Embryonic facial prominence (tissue), 1 donor: ENCODE measurements around the gene ALDH1B1.

Experiments used
- DNase-seq: peaks from one replicate; pipeline ENCODE4 v3.0.0-alpha.2; 2016; ENCODE audit errors: extremely low spot score

The ALDH1B1 gene

DNA sequence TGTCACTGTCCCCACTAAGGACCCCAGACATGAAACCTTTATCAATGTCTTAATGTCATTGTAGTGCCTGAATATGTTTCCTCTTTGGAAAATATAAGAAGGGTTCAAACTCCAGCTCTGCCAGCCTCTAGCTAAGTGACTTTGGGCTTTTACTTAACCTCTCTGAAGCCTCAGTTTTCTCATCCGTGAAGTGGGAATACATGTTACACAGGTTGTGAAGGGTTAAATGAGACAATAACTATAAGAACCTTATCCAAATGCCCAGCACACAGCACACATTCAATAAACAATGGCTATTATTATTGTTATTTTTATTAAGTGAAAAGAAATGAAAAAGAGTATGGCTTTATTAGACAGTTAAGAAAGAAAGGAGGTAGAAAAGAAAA, 47.4 kb downstream of the ALDH1B1 start:
- no peak for DNase-seq

DNA sequence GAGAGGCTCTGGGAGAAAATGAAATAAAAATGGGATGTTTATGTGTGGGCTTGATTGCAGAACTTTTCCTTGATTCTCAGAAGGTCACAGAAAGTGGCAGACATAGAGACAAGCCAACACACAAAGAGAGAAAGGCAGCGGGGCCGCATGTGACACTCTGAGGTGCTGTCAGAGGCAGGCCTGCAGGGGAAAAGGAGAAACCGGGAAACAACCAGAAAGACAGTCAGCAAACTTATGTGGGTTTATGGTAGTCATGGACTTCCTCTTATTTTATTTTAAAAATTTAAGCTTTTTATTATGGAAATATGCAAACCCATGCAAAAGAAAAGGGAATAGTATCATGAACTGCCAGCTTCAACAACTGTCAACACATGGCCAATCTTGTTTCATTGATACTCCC, 48.0 kb downstream of the ALDH1B1 start:
- DNase-seq: no peak

DNA sequence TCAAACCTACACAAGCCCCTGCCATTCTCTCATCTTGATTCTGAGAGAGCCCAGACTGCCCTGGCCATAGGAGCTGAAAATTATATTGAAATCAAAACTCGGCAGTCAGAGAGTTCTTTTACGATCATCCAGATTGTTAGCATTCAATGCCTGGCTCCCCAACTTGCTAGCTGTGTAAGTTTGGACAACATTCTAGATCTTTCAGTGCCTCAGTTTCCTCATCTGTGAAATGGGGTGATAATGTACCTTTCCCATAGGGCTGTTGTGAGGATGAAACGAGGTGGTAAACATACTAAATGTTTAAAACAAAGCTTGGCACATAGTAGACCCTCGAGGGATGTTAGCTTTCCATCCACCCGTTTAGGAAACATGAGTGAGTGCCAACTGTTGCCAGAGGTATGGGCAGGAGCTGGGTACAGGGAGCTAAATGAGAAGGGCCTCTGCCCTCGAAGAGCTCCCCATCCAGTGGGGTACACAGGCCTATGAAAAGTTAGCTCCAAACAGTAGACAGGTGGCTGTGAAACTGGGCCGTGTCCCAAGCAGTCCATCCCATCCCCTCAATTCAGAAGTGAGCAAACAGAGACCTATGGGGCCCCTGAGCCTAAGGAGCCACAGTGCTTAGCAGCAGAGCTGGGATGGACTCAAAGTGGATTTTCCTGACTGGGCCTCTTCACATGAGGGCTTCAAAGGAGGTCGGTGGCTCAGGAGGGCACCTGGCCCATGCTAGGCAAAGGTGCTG, 49.0 kb downstream of the ALDH1B1 start:
- no peak for DNase-seq

DNA sequence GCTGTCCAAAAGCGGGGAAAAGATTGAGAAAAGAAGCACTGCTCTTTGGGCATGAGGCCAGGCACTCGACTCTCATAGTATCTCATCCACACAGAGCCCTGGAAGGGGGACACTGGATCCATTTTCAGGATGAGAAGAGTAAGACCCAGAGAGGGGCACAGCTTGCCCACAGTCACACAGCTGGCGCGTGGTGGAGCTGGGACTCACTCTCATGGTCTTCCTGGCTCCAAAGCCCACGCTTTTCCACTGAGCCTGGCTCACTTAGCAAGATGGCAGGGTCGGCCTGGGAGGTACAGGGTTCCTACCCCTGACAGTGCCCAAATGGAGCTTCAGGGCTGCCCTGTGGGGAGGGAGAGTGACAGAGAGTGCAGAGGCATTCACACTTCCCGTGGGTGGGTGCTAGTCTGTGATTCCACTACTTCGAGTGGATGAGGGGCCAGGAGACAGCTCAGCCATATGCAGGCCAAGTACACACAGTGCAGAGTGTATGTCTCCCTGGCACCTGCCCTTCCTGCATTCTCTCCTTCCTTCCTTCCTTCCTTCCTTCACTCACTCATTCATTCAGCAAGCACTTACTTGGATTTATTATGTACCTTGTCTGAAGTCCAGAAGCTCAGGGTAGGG, 50.1 kb downstream of the ALDH1B1 start:
- no peak for DNase-seq

DNA sequence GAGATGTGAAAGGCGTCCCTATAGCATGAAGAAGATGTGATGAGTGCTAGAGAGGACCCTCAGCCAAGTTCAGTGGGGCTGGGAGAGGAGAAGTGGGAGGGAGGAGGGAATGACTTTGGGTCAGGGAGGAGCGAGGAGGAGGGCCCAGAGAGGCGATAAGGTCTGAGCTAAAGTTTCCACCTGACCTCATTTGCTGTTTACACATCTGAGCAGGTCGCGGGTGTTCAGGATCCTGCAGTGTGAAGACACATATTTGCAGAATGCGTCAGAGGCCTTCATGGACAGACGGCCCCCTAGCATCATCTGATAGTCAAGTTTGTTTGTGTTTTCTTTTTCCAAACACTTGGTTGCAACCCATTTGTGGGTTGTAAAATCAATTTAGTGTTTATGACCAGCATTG, 50.7 kb downstream of the ALDH1B1 start:
- DNase-seq: no peak

DNA sequence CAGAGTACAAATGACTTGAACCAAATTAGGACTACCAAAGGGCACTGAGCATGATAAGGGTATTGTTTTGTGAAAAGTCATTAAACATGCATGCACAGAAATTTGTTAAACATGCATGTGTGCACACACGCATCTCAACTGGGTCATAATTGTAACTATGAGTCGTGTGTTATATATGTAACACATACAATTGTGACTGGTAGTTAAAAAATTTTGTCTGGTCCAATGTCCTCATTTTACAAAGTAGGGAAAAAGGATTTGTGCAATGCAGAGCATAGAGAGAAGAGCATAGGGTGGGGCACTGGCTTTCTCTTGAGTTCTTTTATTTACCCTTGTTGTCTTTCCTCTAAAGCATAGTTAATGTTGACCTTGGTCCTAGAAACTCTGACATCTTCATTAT, 51.1 kb downstream of the ALDH1B1 start:
- no peak for DNase-seq

DNA sequence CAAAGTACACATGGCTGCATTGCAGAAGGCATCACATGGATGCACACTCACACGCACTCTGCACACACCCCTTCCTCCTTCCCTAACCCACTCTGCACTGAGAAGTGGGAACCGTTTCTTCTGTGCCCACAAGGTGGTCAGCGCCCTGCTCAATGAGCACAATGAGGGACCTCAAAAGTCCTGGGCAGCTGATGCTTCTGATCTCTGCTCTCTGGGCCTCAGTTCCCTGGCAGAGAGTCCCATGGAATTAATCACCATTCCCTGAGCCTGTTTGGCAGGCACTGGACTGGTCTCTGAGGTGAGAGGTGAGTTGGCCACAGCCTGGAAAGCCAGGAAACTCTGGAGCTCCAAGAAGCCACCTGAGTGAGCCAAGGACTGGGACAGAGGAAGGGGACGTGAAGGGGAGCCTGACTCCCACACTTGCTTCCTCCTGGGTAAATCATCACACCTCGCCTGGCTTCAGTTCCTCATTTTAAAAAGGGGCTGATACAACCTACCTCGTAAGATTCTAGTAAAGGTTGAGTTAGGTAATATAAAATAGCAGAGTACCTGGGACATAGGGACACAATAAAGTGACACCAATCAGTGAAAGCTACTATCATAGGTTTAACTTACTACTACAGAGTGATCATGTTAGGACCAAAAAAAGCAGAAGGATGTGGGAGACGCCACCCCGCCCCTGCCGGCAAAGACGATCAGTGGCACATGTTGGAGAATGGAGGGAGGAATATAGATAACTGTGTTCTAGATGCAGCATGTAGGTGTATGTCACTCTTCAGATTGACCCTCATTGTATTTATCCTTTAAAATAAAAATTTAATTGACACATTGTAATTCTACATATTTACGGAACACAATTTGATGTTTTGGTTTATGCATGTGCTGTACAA, 52.9 kb downstream of the ALDH1B1 start:
- no peak for DNase-seq

DNA sequence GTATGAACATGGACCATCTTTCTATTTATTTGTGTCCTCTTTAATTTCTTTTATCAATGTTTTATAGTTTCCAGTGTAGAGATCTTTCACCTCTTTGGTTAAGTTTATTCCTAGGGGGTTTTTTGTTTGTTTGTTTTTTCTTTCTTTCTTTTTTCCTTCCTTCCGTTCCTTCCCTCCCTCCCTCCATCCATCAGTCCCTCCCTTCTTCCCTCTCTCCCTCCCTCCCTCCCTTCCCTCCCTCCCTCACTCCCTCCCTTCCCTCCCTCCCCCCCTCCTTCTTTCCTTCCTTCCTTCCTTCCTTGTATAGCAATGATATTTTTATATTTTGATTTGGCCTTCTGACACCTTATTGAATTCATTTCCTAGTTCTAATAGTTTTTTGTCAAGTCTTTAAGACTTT, 55.2 kb downstream of the ALDH1B1 start:
- no peak for DNase-seq
